GM21619 (cell line): ENCODE results near the gene C2CD5.
"Not testable (repeated sequence)": the region's sequence is repeated elsewhere in the genome, so short reads cannot be mapped to it uniquely, and the experiment has no call there.

Experiments used
- ATAC-seq: cut with Tn5 transposase; IDR thresholded peaks from one replicate; pipeline ENCODE4 v1.9.1; 2021; ENCODE audit not compliant: unreplicated experiment

Gene C2CD5

GRCh38 chr12:22536346-22536945, 7.9 kb downstream of the C2CD5 start:
- ATAC-seq = no peak

- ATAC-seq = no peak
Measured at GRCh38 chr12:22535478-22535877, 8.9 kb downstream of the C2CD5 start.

GRCh38 chr12:22535038-22535437, 9.3 kb downstream of the C2CD5 start:
- ATAC-seq = no peak

GRCh38 chr12:22533155-22533554, 11.2 kb downstream of the C2CD5 start:
- no peak for ATAC-seq

GRCh38 chr12:22532317-22532716, 12.0 kb downstream of the C2CD5 start:
- ATAC-seq = no peak

- no peak for ATAC-seq
Measured at GRCh38 chr12:22531205-22531604, 13.1 kb downstream of the C2CD5 start.

- peak; percentile 81 for ATAC-seq
Measured at GRCh38 chr12:22529281-22530060, 14.9 kb downstream of the C2CD5 start.

GRCh38 chr12:22527999-22528398, 16.3 kb downstream of the C2CD5 start:
- ATAC-seq = no peak

- ATAC-seq = no peak
Measured at GRCh38 chr12:22526836-22527235, 17.5 kb downstream of the C2CD5 start.

- ATAC-seq = no peak
Measured at GRCh38 chr12:22525426-22525825, 18.9 kb downstream of the C2CD5 start.

GRCh38 chr12:22518998-22519397, 25.3 kb downstream of the C2CD5 start:
- no peak for ATAC-seq

GRCh38 chr12:22518060-22518719, 26.2 kb downstream of the C2CD5 start:
- no peak for ATAC-seq

GRCh38 chr12:22514875-22515274, 29.5 kb downstream of the C2CD5 start:
- no peak for ATAC-seq

- no peak for ATAC-seq
Measured at GRCh38 chr12:22505826-22506225, 38.5 kb downstream of the C2CD5 start.

GRCh38 chr12:22500100-22500499, 44.2 kb downstream of the C2CD5 start:
- no peak for ATAC-seq

GRCh38 chr12:22499445-22499844, 44.9 kb downstream of the C2CD5 start:
- no peak for ATAC-seq

GRCh38 chr12:22494319-22494718, 50.0 kb downstream of the C2CD5 start:
- ATAC-seq = no peak

- ATAC-seq = peak; percentile 78
Measured at GRCh38 chr12:22491034-22491433, 53.3 kb downstream of the C2CD5 start.

- ATAC-seq = no peak
Measured at GRCh38 chr12:22488478-22488877, 55.9 kb downstream of the C2CD5 start.

- not testable (repeated sequence) for ATAC-seq
Measured at GRCh38 chr12:22487683-22488082, 56.7 kb downstream of the C2CD5 start.

GRCh38 chr12:22481547-22482104, 62.7 kb downstream of the C2CD5 start:
- ATAC-seq = no peak

- ATAC-seq = not testable (repeated sequence)
Measured at GRCh38 chr12:22480814-22481213, 63.5 kb downstream of the C2CD5 start.
